ENCODE measurements around the gene ITGAD.

The ITGAD gene

GRCh38 chr16:31397096-31397660, 4.0 kb downstream of the ITGAD start:
- peaks cover 11% of the 10 kb centered on the region; the same call in 1 of the 2 replicates for H3K9me3 ChIP-seq (ENCODE audit: insufficient read depth, low read length)
- no peak overlapping the region for H3K9ac ChIP-seq (ENCODE audit: insufficient read length, low read depth)
- no peak for DNase-seq (ENCODE audit: low read depth, low spot score)
- H3K27me3 ChIP-seq (ENCODE audit: insufficient read depth, insufficient read length), result no peaks in the 10 kb centered on the region
- TF ChIP-seq SUZ12 (IDR thresholded peaks at IDR 0.05; ENCODE audit: extremely low read depth, insufficient read depth, insufficient read length) (no peak), YY1 (IDR thresholded peaks at IDR 0.05; ENCODE audit: insufficient read depth, insufficient read length) (no peak), ZNF274 (IDR thresholded peaks at IDR 0.05; ENCODE audit: low read depth, low read length) (no peak)
- H3K4me1 ChIP-seq (ENCODE audit: insufficient read depth, insufficient read length), result peaks cover 17% of the 10 kb centered on the region
- no peak overlapping the region for H3K4me3 ChIP-seq (ENCODE audit: insufficient read length, low read depth)
- peaks cover 14% of the 10 kb centered on the region for H3K36me3 ChIP-seq (ENCODE audit: insufficient read depth, insufficient read length, low read length)

GRCh38 chr16:31397701-31398100, 4.6 kb downstream of the ITGAD start:
- H3K4me1 ChIP-seq (ENCODE audit: insufficient read depth, insufficient read length), result peaks cover 15% of the 10 kb centered on the region
- peaks cover 11% of the 10 kb centered on the region; the same call in 1 of the 2 replicates for H3K9me3 ChIP-seq (ENCODE audit: insufficient read depth, low read length)
- H3K36me3 ChIP-seq (ENCODE audit: insufficient read depth, insufficient read length, low read length), result peaks cover 14% of the 10 kb centered on the region
- DNase-seq (ENCODE audit: low read depth, low spot score), result no peak
- no peak overlapping the region for H3K4me3 ChIP-seq (ENCODE audit: insufficient read length, low read depth)
- TF ChIP-seq SUZ12 (IDR thresholded peaks at IDR 0.05; ENCODE audit: extremely low read depth, insufficient read depth, insufficient read length) (no peak), YY1 (IDR thresholded peaks at IDR 0.05; ENCODE audit: insufficient read depth, insufficient read length) (no peak), ZNF274 (IDR thresholded peaks at IDR 0.05; ENCODE audit: low read depth, low read length) (no peak)
- no peaks in the 10 kb centered on the region for H3K27me3 ChIP-seq (ENCODE audit: insufficient read depth, insufficient read length)
- H3K9ac ChIP-seq (ENCODE audit: insufficient read length, low read depth), result no peak overlapping the region

- Histone ChIP-seq H3K36me3 (ENCODE audit: insufficient read depth, insufficient read length, low read length) (peaks cover 14% of the 10 kb centered on the region), H3K9me3 (ENCODE audit: insufficient read depth, low read length) (peaks cover 11% of the 10 kb centered on the region; the same call in 1 of the 2 replicates), H3K4me1 (ENCODE audit: insufficient read depth, insufficient read length) (peaks cover 6% of the 10 kb centered on the region), H3K9ac (ENCODE audit: insufficient read length, low read depth) (no peak overlapping the region), H3K27me3 (ENCODE audit: insufficient read depth, insufficient read length) (no peaks in the 10 kb centered on the region), H3K4me3 (ENCODE audit: insufficient read length, low read depth) (no peak overlapping the region)
- DNase-seq (ENCODE audit: low read depth, low spot score), result no peak
- TF ChIP-seq ZNF274 (IDR thresholded peaks at IDR 0.05; ENCODE audit: low read depth, low read length) (no peak), YY1 (IDR thresholded peaks at IDR 0.05; ENCODE audit: insufficient read depth, insufficient read length) (no peak)
Observed at GRCh38 chr16:31400191-31400590, 7.1 kb downstream of the ITGAD start.

- peaks cover 14% of the 10 kb centered on the region for H3K36me3 ChIP-seq (ENCODE audit: insufficient read depth, insufficient read length, low read length)
- H3K4me3 ChIP-seq (ENCODE audit: insufficient read length, low read depth), result no peak overlapping the region
- TF ChIP-seq ZNF274 (IDR thresholded peaks at IDR 0.05; ENCODE audit: low read depth, low read length) (no peak), SUZ12 (IDR thresholded peaks at IDR 0.05; ENCODE audit: extremely low read depth, insufficient read depth, insufficient read length) (no peak), YY1 (IDR thresholded peaks at IDR 0.05; ENCODE audit: insufficient read depth, insufficient read length) (no peak)
- peaks cover 11% of the 10 kb centered on the region; the same call in 1 of the 2 replicates for H3K9me3 ChIP-seq (ENCODE audit: insufficient read depth, low read length)
- H3K9ac ChIP-seq (ENCODE audit: insufficient read length, low read depth), result no peak overlapping the region
- peaks cover 6% of the 10 kb centered on the region for H3K4me1 ChIP-seq (ENCODE audit: insufficient read depth, insufficient read length)
- no peaks in the 10 kb centered on the region for H3K27me3 ChIP-seq (ENCODE audit: insufficient read depth, insufficient read length)
- no peak for DNase-seq (ENCODE audit: low read depth, low spot score)
Observed at GRCh38 chr16:31401436-31401835, 8.3 kb downstream of the ITGAD start.

- Histone ChIP-seq H3K4me1 (ENCODE audit: insufficient read depth, insufficient read length) (peaks cover 2% of the 10 kb centered on the region), H3K4me3 (ENCODE audit: insufficient read length, low read depth) (no peak overlapping the region), H3K9me3 (ENCODE audit: insufficient read depth, low read length) (peaks cover 11% of the 10 kb centered on the region; the same call in 1 of the 2 replicates), H3K36me3 (ENCODE audit: insufficient read depth, insufficient read length, low read length) (peaks cover 14% of the 10 kb centered on the region), H3K27me3 (ENCODE audit: insufficient read depth, insufficient read length) (no peaks in the 10 kb centered on the region), H3K9ac (ENCODE audit: insufficient read length, low read depth) (no peak overlapping the region)
- DNase-seq (ENCODE audit: low read depth, low spot score), result no peak
- TF ChIP-seq SUZ12 (IDR thresholded peaks at IDR 0.05; ENCODE audit: extremely low read depth, insufficient read depth, insufficient read length), result no peak
- no peak for TF ChIP-seq YY1 (IDR thresholded peaks at IDR 0.05; ENCODE audit: insufficient read depth, insufficient read length)
- no peak for TF ChIP-seq ZNF274 (IDR thresholded peaks at IDR 0.05; ENCODE audit: low read depth, low read length)
Observed at GRCh38 chr16:31402687-31403086, 9.6 kb downstream of the ITGAD start.

- peak overlapping the region; percentile 70 for H3K9ac ChIP-seq (ENCODE audit: insufficient read length, low read depth)
Observed at GRCh38 chr16:31403590-31404352, 10.6 kb downstream of the ITGAD start.

GRCh38 chr16:31404353-31405064, 11.4 kb downstream of the ITGAD start:
- Histone ChIP-seq H3K9ac (ENCODE audit: insufficient read length, low read depth) (peak overlapping the region; percentile 70), H3K36me3 (ENCODE audit: insufficient read depth, insufficient read length, low read length) (peaks cover 7% of the 10 kb centered on the region), H3K4me3 (ENCODE audit: insufficient read length, low read depth) (peak overlapping the region; percentile 46), H3K9me3 (ENCODE audit: insufficient read depth, low read length) (peaks cover 10% of the 10 kb centered on the region; the same call in 1 of the 2 replicates), H3K27me3 (ENCODE audit: insufficient read depth, insufficient read length) (no peaks in the 10 kb centered on the region), H3K4me1 (ENCODE audit: insufficient read depth, insufficient read length) (no peaks in the 10 kb centered on the region)
- no peak for TF ChIP-seq ZNF274 (IDR thresholded peaks at IDR 0.05; ENCODE audit: low read depth, low read length)
- no peak for TF ChIP-seq SUZ12 (IDR thresholded peaks at IDR 0.05; ENCODE audit: extremely low read depth, insufficient read depth, insufficient read length)
- no peak for TF ChIP-seq YY1 (IDR thresholded peaks at IDR 0.05; ENCODE audit: insufficient read depth, insufficient read length)
- DNase-seq (ENCODE audit: low read depth, low spot score), result no peak

More at GRCh38 chr16:31403590-31404352, 10.6 kb downstream of the ITGAD start:
- no peaks in the 10 kb centered on the region for H3K4me1 ChIP-seq (ENCODE audit: insufficient read depth, insufficient read length)
- H3K36me3 ChIP-seq (ENCODE audit: insufficient read depth, insufficient read length, low read length), result peaks cover 14% of the 10 kb centered on the region
- H3K9me3 ChIP-seq (ENCODE audit: insufficient read depth, low read length), result peaks cover 11% of the 10 kb centered on the region; the same call in 1 of the 2 replicates
- no peaks in the 10 kb centered on the region for H3K27me3 ChIP-seq (ENCODE audit: insufficient read depth, insufficient read length)
- no peak for TF ChIP-seq SUZ12 (IDR thresholded peaks at IDR 0.05; ENCODE audit: extremely low read depth, insufficient read depth, insufficient read length)
- no peak for TF ChIP-seq YY1 (IDR thresholded peaks at IDR 0.05; ENCODE audit: insufficient read depth, insufficient read length)
- TF ChIP-seq ZNF274 (IDR thresholded peaks at IDR 0.05; ENCODE audit: low read depth, low read length), result no peak
- peak overlapping the region; percentile 46 for H3K4me3 ChIP-seq (ENCODE audit: insufficient read length, low read depth)
- no peak for DNase-seq (ENCODE audit: low read depth, low spot score)

Measured in NT2/D1 (cell line).